MG63 (cell line): ENCODE data around the gene KCNE2. TPM values are rescaled to one million over a fixed set of nuclear protein-coding genes. Genes with fewer than 3 reads are reported as not detected.
A peak's percentile ranks its signal among the peaks of the same experiment; 100 is the strongest.

Source experiments
- DNase-seq: peaks from one replicate; pipeline ENCODE4 v3.0.0-alpha.2; 2020
- H3K27me3 ChIP-seq: fragments of 250-450 bp; sonication (Bioruptor Pico); 2 replicates; pipeline ENCODE4 v1.5.1; 2020; ENCODE audit warnings: mild to moderate bottlenecking, moderate library complexity
- H3K36me3 ChIP-seq: fragments of 250-450 bp; sonication (Bioruptor Pico); 2 replicates; pipeline ENCODE4 v1.5.1; 2020; ENCODE audit warnings: mild to moderate bottlenecking, moderate library complexity
- H3K4me3 ChIP-seq: fragments of 250-450 bp; sonication (Bioruptor Pico); 2 replicates; pipeline ENCODE4 v1.5.1; 2020; ENCODE audit warnings: mild to moderate bottlenecking, moderate library complexity
- H3K9me3 ChIP-seq: fragments of 250-450 bp; sonication (Bioruptor Pico); 2 replicates; pipeline ENCODE4 v1.5.1; 2020; ENCODE audit warnings: mild to moderate bottlenecking, moderate library complexity
- total RNA-seq: library from RNA; depleted of rRNA; stranded (reverse); fragments of >200 nt; shearing (Covaris generic); gene quantifications from 2 replicates; pipeline ENCODE4 v1.2.3, GENCODE V29; 2014; ENCODE audit warnings: low replicate concordance

The KCNE2 gene
- total RNA-seq, 1 experiment from 2014 or later = not detected

GRCh38 chr21:34345091-34345871, 18.5 kb upstream of the KCNE2 start:
- Histone ChIP-seq H3K9me3 (no peaks in the 10 kb centered on the region), H3K36me3 (no peaks in the 10 kb centered on the region), H3K27me3 (no peaks in the 10 kb centered on the region), H3K4me3 (no peak overlapping the region)
- DNase-seq = no peak

GRCh38 chr21:34345892-34346291, 17.9 kb upstream of the KCNE2 start:
- H3K27me3 ChIP-seq = no peaks in the 10 kb centered on the region
- H3K9me3 ChIP-seq = no peaks in the 10 kb centered on the region
- no peak overlapping the region for H3K4me3 ChIP-seq
- no peaks in the 10 kb centered on the region for H3K36me3 ChIP-seq
- DNase-seq = no peak

GRCh38 chr21:34348890-34349519, 14.8 kb upstream of the KCNE2 start:
- Histone ChIP-seq H3K36me3 (no peaks in the 10 kb centered on the region), H3K4me3 (no peak overlapping the region), H3K27me3 (no peaks in the 10 kb centered on the region), H3K9me3 (no peaks in the 10 kb centered on the region)
- DNase-seq = no peak

GRCh38 chr21:34351786-34352241, 12.0 kb upstream of the KCNE2 start:
- Histone ChIP-seq H3K9me3 (no peaks in the 10 kb centered on the region), H3K4me3 (no peak overlapping the region), H3K36me3 (no peaks in the 10 kb centered on the region), H3K27me3 (no peaks in the 10 kb centered on the region)
- DNase-seq = no peak

GRCh38 chr21:34352556-34352955, 11.2 kb upstream of the KCNE2 start:
- no peak overlapping the region for H3K4me3 ChIP-seq

GRCh38 chr21:34353182-34353581, 10.6 kb upstream of the KCNE2 start:
- Histone ChIP-seq H3K27me3 (no peaks in the 10 kb centered on the region), H3K36me3 (no peaks in the 10 kb centered on the region), H3K4me3 (no peak overlapping the region), H3K9me3 (0 out of 2 replicates have a peak, but pooled peaks cover 3% of the 10 kb centered on the region)
- no peak for DNase-seq

More at GRCh38 chr21:34352556-34352955, 11.2 kb upstream of the KCNE2 start:
- no peak for DNase-seq
- no peaks in the 10 kb centered on the region for H3K36me3 ChIP-seq
- H3K27me3 ChIP-seq = no peaks in the 10 kb centered on the region
- H3K9me3 ChIP-seq = no peaks in the 10 kb centered on the region

GRCh38 chr21:34354836-34355235, 9.0 kb upstream of the KCNE2 start:
- Histone ChIP-seq H3K9me3 (0 out of 2 replicates have a peak, but pooled peaks cover 3% of the 10 kb centered on the region), H3K36me3 (no peaks in the 10 kb centered on the region), H3K27me3 (no peaks in the 10 kb centered on the region), H3K4me3 (no peak overlapping the region)
- no peak for DNase-seq

- Histone ChIP-seq H3K27me3 (no peaks in the 10 kb centered on the region), H3K36me3 (no peaks in the 10 kb centered on the region), H3K9me3 (0 out of 2 replicates have a peak, but pooled peaks cover 3% of the 10 kb centered on the region), H3K4me3 (no peak overlapping the region)
- DNase-seq = no peak
Observed at GRCh38 chr21:34355570-34355969, 8.2 kb upstream of the KCNE2 start.

GRCh38 chr21:34357889-34358288, 5.9 kb upstream of the KCNE2 start:
- no peaks in the 10 kb centered on the region for H3K36me3 ChIP-seq
- no peaks in the 10 kb centered on the region for H3K27me3 ChIP-seq
- H3K4me3 ChIP-seq = no peak overlapping the region
- H3K9me3 ChIP-seq = 0 out of 2 replicates have a peak, but pooled peaks cover 3% of the 10 kb centered on the region
- DNase-seq = no peak

GRCh38 chr21:34358866-34359265, 4.9 kb upstream of the KCNE2 start:
- no peaks in the 10 kb centered on the region for H3K27me3 ChIP-seq
- 0 out of 2 replicates have a peak, but pooled peaks cover 3% of the 10 kb centered on the region for H3K9me3 ChIP-seq
- DNase-seq = no peak
- no peaks in the 10 kb centered on the region for H3K36me3 ChIP-seq
- no peak overlapping the region for H3K4me3 ChIP-seq

- no peak overlapping the region for H3K4me3 ChIP-seq
Observed at GRCh38 chr21:34360488-34361241, 3.1 kb upstream of the KCNE2 start.

GRCh38 chr21:34362136-34362444, 1.7 kb upstream of the KCNE2 start:
- no peak for DNase-seq
- H3K27me3 ChIP-seq = no peaks in the 10 kb centered on the region

More at GRCh38 chr21:34360488-34361241, 3.1 kb upstream of the KCNE2 start:
- 0 out of 2 replicates have a peak, but pooled peaks cover 3% of the 10 kb centered on the region for H3K9me3 ChIP-seq
- H3K36me3 ChIP-seq = no peaks in the 10 kb centered on the region
- no peak for DNase-seq
- no peaks in the 10 kb centered on the region for H3K27me3 ChIP-seq

GRCh38 chr21:34362670-34363069, 1.1 kb upstream of the KCNE2 start:
- H3K36me3 ChIP-seq = no peaks in the 10 kb centered on the region
- H3K4me3 ChIP-seq = no peak overlapping the region
- DNase-seq = no peak
- H3K9me3 ChIP-seq = 0 out of 2 replicates have a peak, but pooled peaks cover 3% of the 10 kb centered on the region
- H3K27me3 ChIP-seq = no peaks in the 10 kb centered on the region

More at GRCh38 chr21:34362136-34362444, 1.7 kb upstream of the KCNE2 start:
- Histone ChIP-seq H3K36me3 (no peaks in the 10 kb centered on the region), H3K9me3 (0 out of 2 replicates have a peak, but pooled peaks cover 3% of the 10 kb centered on the region), H3K4me3 (no peak overlapping the region)

GRCh38 chr21:34364921-34365320, 1.1 kb downstream of the KCNE2 start:
- no peak overlapping the region for H3K4me3 ChIP-seq
- DNase-seq = no peak

GRCh38 chr21:34365809-34366208, 2.0 kb downstream of the KCNE2 start:
- Histone ChIP-seq H3K36me3 (no peaks in the 10 kb centered on the region), H3K27me3 (no peaks in the 10 kb centered on the region; the same call in 1 of the 2 replicates), H3K4me3 (no peak overlapping the region), H3K9me3 (no peaks in the 10 kb centered on the region)
- DNase-seq = no peak

More at GRCh38 chr21:34364921-34365320, 1.1 kb downstream of the KCNE2 start:
- Histone ChIP-seq H3K36me3 (no peaks in the 10 kb centered on the region), H3K9me3 (no peaks in the 10 kb centered on the region), H3K27me3 (no peaks in the 10 kb centered on the region; the same call in 1 of the 2 replicates)

GRCh38 chr21:34367320-34367935, 3.6 kb downstream of the KCNE2 start:
- peak; percentile 36 for DNase-seq
- no peak overlapping the region for H3K4me3 ChIP-seq
- no peaks in the 10 kb centered on the region for H3K36me3 ChIP-seq
- H3K9me3 ChIP-seq = no peaks in the 10 kb centered on the region
- no peaks in the 10 kb centered on the region; the same call in 1 of the 2 replicates for H3K27me3 ChIP-seq
